ENCODE results near the gene GEMIN5. TPM values are rescaled to one million over a fixed set of nuclear protein-coding genes. Genes with fewer than 3 reads are reported as not detected.
A peak's percentile ranks its signal among the peaks of the same experiment; 100 is the strongest.
"Not testable (repeated sequence)": the region's sequence is repeated elsewhere in the genome, so short reads cannot be mapped to it uniquely, and the experiment has no call there.

GEMIN5 gene
- 10 to 100 TPM; 24.7 to 49.8 TPM for total RNA-seq

GRCh38 chr5:154937718-154938466 lies at the start of gene GEMIN5:
Gene GEMIN5, minus strand, starts transcription at chr5:154938211. Its CDS starts 78 bp downstream, at chr5:154938133.
- Mint-ChIP-seq H3K4me3 (peak within 1 kb of the TSS; percentile 91), H3K36me3 (peaks cover 20% of the 10 kb centered on the region), H3K27ac (peak within 1 kb of the TSS; percentile 84 to 95), H3K27me3 (no peaks in the 10 kb centered on the region), H3K9me3 (no peaks in the 10 kb centered on the region), H3K4me1 (ENCODE audit: low read depth in 2 of 2) (peaks cover 36 to 50% of the 10 kb centered on the region in 2 donors)
- DNase-seq (ENCODE audit: low spot score) (peak; percentile 89), ATAC-seq (peak; percentile 97)

GRCh38 chr5:154986151-154986550 lies 48.1 kb upstream of the GEMIN5 start:
- Mint-ChIP-seq H3K27ac (no peak overlapping the region), H3K4me3 (no peak overlapping the region), H3K9me3 (no peaks in the 10 kb centered on the region), H3K4me1 (ENCODE audit: low read depth in 2 of 2) (no peaks in the 10 kb centered on the region), H3K36me3 (no peaks in the 10 kb centered on the region), H3K27me3 (peaks cover 16 to 21% of the 10 kb centered on the region in 2 donors)
- DNase-seq (ENCODE audit: low spot score) (no peak), ATAC-seq (no peak)

- Mint-ChIP-seq H3K4me1 (ENCODE audit: low read depth in 2 of 2) (no peaks in the 10 kb centered on the region), H3K27ac (no peak overlapping the region), H3K4me3 (no peak overlapping the region), H3K9me3 (no peaks in the 10 kb centered on the region), H3K27me3 (peaks cover 16% of the 10 kb centered on the region in 2 donors), H3K36me3 (no peaks in the 10 kb centered on the region)
- ATAC-seq (no peak), DNase-seq (ENCODE audit: low spot score) (no peak)
Observed at GRCh38 chr5:154984946-154985516, 47.0 kb upstream of the GEMIN5 start.

- H3K27me3 Mint-ChIP-seq; H3K4me1 Mint-ChIP-seq (ENCODE audit: low read depth in 2 of 2); ATAC-seq; DNase-seq (ENCODE audit: low spot score); H3K27ac Mint-ChIP-seq; H3K4me3 Mint-ChIP-seq; H3K9me3 Mint-ChIP-seq; H3K36me3 Mint-ChIP-seq: not testable (repeated sequence)
Observed at GRCh38 chr5:154978294-154978693, 40.3 kb upstream of the GEMIN5 start.

GRCh38 chr5:154977409-154977808 lies 39.4 kb upstream of the GEMIN5 start:
- DNase-seq (ENCODE audit: low spot score), result no peak
- Mint-ChIP-seq H3K36me3 (no peaks in the 10 kb centered on the region), H3K27ac (no peak overlapping the region), H3K9me3 (no peaks in the 10 kb centered on the region), H3K27me3 (no peaks in the 10 kb centered on the region), H3K4me1 (ENCODE audit: low read depth in 2 of 2) (peaks cover 8 to 9% of the 10 kb centered on the region in 2 donors), H3K4me3 (no peak overlapping the region)
- ATAC-seq, result no peak

- not testable (repeated sequence) for ATAC-seq; H3K4me3 Mint-ChIP-seq; H3K27ac Mint-ChIP-seq; H3K36me3 Mint-ChIP-seq; H3K4me1 Mint-ChIP-seq (ENCODE audit: low read depth in 2 of 2); DNase-seq (ENCODE audit: low spot score); H3K27me3 Mint-ChIP-seq; H3K9me3 Mint-ChIP-seq
Observed at GRCh38 chr5:154976082-154976481, 38.1 kb upstream of the GEMIN5 start.

GRCh38 chr5:154972476-154973080 lies 34.6 kb upstream of the GEMIN5 start:
- Mint-ChIP-seq H3K27me3 (no peaks in the 10 kb centered on the region), H3K27ac (no peak overlapping the region), H3K9me3 (no peaks in the 10 kb centered on the region), H3K4me1 (ENCODE audit: low read depth in 2 of 2) (peaks cover 8 to 9% of the 10 kb centered on the region in 2 donors), H3K36me3 (no peaks in the 10 kb centered on the region), H3K4me3 (no peak overlapping the region)
- ATAC-seq, result no peak
- no peak for DNase-seq (ENCODE audit: low spot score)

- Mint-ChIP-seq H3K27ac (no peak overlapping the region), H3K9me3 (no peaks in the 10 kb centered on the region), H3K4me1 (ENCODE audit: low read depth in 2 of 2) (peaks cover 9 to 11% of the 10 kb centered on the region in 2 donors), H3K36me3 (peaks cover 2% of the 10 kb centered on the region), H3K27me3 (no peaks in the 10 kb centered on the region), H3K4me3 (no peak overlapping the region)
- no peak for ATAC-seq
- no peak for DNase-seq (ENCODE audit: low spot score)
Observed at GRCh38 chr5:154971501-154971900, 33.5 kb upstream of the GEMIN5 start.

GRCh38 chr5:154970759-154971158 lies 32.7 kb upstream of the GEMIN5 start:
- Mint-ChIP-seq H3K36me3 (peaks cover 9% of the 10 kb centered on the region), H3K4me3 (no peak overlapping the region), H3K9me3 (no peaks in the 10 kb centered on the region), H3K4me1 (ENCODE audit: low read depth in 2 of 2) (peaks cover 15 to 16% of the 10 kb centered on the region in 2 donors), H3K27me3 (no peaks in the 10 kb centered on the region), H3K27ac (no peak overlapping the region)
- DNase-seq (ENCODE audit: low spot score), result no peak
- no peak for ATAC-seq

GRCh38 chr5:154968953-154969352 lies 30.9 kb upstream of the GEMIN5 start:
- peak overlapping the region in 1 of 2 donors; percentile 6 for H3K27ac Mint-ChIP-seq
- ATAC-seq, result no peak
- peaks cover 9% of the 10 kb centered on the region for H3K36me3 Mint-ChIP-seq
- H3K9me3 Mint-ChIP-seq, result no peaks in the 10 kb centered on the region
- H3K4me3 Mint-ChIP-seq, result no peak overlapping the region
- H3K4me1 Mint-ChIP-seq (ENCODE audit: low read depth in 2 of 2), result peaks cover 12 to 17% of the 10 kb centered on the region in 2 donors
- no peak for DNase-seq (ENCODE audit: low spot score)
- H3K27me3 Mint-ChIP-seq, result no peaks in the 10 kb centered on the region

- H3K4me1 Mint-ChIP-seq (ENCODE audit: low read depth in 2 of 2), result peaks cover 12 to 21% of the 10 kb centered on the region in 2 donors
- DNase-seq (ENCODE audit: low spot score) (no peak), ATAC-seq (no peak)
- H3K4me3 Mint-ChIP-seq, result no peak overlapping the region
- H3K36me3 Mint-ChIP-seq, result peaks cover 9% of the 10 kb centered on the region
- no peaks in the 10 kb centered on the region for H3K27me3 Mint-ChIP-seq
- H3K9me3 Mint-ChIP-seq, result no peaks in the 10 kb centered on the region
- H3K27ac Mint-ChIP-seq, result no peak overlapping the region
Observed at GRCh38 chr5:154967421-154968024, 29.5 kb upstream of the GEMIN5 start.

GRCh38 chr5:154966874-154967273 lies 28.9 kb upstream of the GEMIN5 start:
- no peak for ATAC-seq
- DNase-seq (ENCODE audit: low spot score), result no peak
- Mint-ChIP-seq H3K27ac (no peak overlapping the region), H3K36me3 (peaks cover 9% of the 10 kb centered on the region), H3K9me3 (no peaks in the 10 kb centered on the region), H3K27me3 (no peaks in the 10 kb centered on the region), H3K4me1 (ENCODE audit: low read depth in 2 of 2) (peaks cover 12 to 21% of the 10 kb centered on the region in 2 donors), H3K4me3 (no peak overlapping the region)

GRCh38 chr5:154966081-154966841 lies 28.2 kb upstream of the GEMIN5 start:
- H3K9me3 Mint-ChIP-seq, result no peaks in the 10 kb centered on the region

More at GRCh38 chr5:154966081-154966841, 28.2 kb upstream of the GEMIN5 start:
- Mint-ChIP-seq H3K27me3 (no peaks in the 10 kb centered on the region), H3K4me3 (no peak overlapping the region), H3K4me1 (ENCODE audit: low read depth in 2 of 2) (peaks cover 12 to 21% of the 10 kb centered on the region in 2 donors), H3K27ac (no peak overlapping the region), H3K36me3 (peaks cover 9% of the 10 kb centered on the region)
- ATAC-seq (no peak), DNase-seq (ENCODE audit: low spot score) (no peak)

All from natural killer cell treated with Interleukin-12 subunit alpha and Interleukin-12 subunit beta and Interleukin-15 and Interleukin-18, amount 100 ng/mL, for 72 hours (primary cell).